ENCODE results near the gene SHISA9.

DNA sequence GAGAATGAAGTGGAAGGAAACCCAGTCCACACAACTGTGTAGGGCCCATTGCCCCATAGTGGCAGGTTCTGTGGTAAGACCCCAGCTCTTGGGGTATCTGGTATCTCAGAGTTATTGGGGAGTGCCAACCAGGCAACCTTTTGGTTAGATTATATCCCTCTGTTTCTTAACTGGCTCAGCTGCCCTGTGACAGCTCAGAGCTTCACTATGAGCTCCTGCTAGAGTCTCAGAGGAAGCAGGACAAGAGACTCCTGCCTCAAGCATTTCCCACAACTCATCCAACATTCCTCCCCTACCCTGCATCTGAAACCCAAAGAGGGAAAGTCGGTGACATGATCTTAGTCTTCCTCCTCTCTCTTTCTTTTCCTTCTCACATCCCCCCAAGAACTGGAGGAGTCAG lies 292.3 kb downstream of the SHISA9 start:
- TF ChIP-seq TAF1 (IDR thresholded peaks at IDR 0.05; ENCODE audit: borderline replicate concordance, insufficient read depth, low read length) (no peak), POLR2AphosphoS5 (IDR thresholded peaks at IDR 0.05; ENCODE audit: low read depth, low read length) (no peak), SIN3A (IDR thresholded peaks at IDR 0.05; ENCODE audit: borderline replicate concordance, insufficient read depth, low read length) (no peak), REST (IDR thresholded peaks at IDR 0.05; ENCODE audit: insufficient read depth in 1 of 2, low read depth in 2 of 2, low read length in 2 of 2) (no peak)
